GM18861 (cell line): Measurements from ENCODE around the gene BLMH.

Source experiments
- ATAC-seq: cut with Tn5 transposase; IDR thresholded peaks from one replicate; pipeline ENCODE4 v1.9.1; 2021; ENCODE audit not compliant: unreplicated experiment

Gene BLMH

DNA sequence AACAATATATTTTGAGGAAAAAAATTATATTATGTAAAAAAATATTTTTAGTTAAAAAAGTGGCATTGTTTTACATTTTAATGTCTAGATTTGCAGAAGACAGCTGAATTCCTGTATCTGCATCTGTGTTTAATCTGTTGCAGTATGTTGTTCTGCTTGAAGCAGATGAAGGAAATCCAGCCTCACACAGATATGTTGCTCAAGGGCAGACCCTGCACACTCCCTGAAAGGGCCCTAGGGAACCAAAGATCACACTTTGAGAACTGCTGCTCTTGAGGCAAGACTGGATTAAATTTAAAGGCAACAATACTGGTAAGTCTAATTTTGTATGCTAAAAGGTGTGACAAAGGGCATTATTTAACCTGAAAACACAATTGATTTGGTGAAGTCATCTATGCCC lies 39.8 kb downstream of the BLMH start:
- no peak for ATAC-seq

DNA sequence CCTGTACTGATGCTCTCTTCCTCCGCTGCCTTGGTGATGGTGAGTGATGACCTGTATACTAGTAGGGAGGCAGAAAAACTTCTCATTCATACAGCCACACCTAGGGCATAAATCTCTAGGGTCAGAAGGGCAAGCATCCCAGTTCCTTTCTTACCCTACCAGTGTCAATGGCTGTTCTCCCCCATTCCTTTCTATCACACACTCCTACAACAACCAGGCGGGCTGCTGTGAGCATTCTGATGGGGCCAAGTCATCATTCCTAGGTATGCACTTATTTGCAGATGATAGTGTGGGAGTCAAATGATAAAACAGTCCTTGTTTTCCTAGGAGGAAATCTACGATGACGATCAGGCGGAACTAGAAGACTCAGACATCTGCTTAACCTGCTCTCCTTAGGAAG lies 42.3 kb downstream of the BLMH start:
- ATAC-seq = no peak

- no peak for ATAC-seq
These were observed 43.0 kb downstream of the BLMH start for GRCh38 chr17:30248786-30249185.

DNA sequence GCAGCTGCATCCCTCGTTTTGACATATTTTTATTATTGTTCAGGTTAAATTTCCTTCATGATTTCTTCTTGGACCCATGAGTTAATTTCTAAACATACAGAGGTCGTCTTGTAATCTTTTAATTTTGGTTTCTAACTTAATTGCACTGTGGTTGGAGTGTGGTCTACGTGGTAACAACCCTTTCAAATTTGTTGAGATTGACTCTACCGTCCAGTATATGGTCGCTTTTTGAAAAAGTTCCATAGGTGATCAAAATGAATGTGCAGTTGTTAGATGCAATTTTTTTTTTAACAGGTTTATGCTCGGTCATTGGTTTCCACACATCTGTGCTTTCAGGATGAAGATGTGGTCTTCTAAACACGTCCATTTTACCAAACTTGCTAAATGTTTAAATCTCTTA lies 45.3 kb downstream of the BLMH start:
- ATAC-seq = no peak

- no peak for ATAC-seq
These were observed 46.8 kb downstream of the BLMH start for GRCh38 chr17:30244853-30245385.

DNA sequence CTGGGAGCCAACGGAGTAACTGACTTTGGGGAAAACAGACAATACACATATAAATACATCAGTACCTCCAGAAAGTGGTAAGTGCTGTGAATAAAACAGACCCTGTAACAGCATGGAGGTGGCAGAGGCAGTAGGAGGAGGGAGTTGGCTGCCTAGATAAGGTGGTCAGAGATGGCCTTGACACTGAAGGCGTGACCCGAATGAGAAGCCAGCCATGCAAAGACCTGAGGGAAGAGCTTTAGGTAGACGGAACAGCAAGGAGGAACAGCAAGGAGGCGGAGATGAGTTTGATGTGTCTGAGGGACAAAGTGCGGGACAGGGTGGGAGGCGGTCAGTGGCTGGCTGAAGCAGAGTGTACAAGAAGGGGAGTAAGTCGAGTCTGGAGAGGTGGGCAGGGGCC lies 48.2 kb downstream of the BLMH start:
- no peak for ATAC-seq

- ATAC-seq = no peak
These were observed 48.7 kb downstream of the BLMH start for GRCh38 chr17:30243002-30243401.

- no peak for ATAC-seq
These were observed 50.7 kb downstream of the BLMH start for GRCh38 chr17:30241051-30241450.

DNA sequence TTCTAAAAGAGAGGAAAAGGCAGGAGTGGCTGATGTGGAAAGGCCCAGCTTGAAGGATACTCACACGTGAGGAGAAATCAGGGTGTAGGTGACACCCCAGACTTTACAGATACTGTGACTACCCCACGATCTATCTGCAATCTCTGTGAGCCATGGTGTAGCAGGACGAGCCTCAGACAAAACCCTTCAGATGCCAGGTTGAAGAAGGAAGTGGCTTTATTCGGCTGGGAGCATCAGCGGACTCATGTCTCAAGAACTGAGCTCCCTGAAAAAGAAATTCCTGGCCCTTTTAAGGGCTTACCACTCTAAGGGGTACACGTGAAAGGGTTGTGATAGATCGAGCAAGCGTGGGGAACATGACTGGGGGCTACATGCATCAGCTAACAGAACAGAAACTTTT lies 51.6 kb downstream of the BLMH start:
- no peak for ATAC-seq

GRCh38 chr17:30239089-30239462 lies 52.7 kb downstream of the BLMH start:
- ATAC-seq = no peak

DNA sequence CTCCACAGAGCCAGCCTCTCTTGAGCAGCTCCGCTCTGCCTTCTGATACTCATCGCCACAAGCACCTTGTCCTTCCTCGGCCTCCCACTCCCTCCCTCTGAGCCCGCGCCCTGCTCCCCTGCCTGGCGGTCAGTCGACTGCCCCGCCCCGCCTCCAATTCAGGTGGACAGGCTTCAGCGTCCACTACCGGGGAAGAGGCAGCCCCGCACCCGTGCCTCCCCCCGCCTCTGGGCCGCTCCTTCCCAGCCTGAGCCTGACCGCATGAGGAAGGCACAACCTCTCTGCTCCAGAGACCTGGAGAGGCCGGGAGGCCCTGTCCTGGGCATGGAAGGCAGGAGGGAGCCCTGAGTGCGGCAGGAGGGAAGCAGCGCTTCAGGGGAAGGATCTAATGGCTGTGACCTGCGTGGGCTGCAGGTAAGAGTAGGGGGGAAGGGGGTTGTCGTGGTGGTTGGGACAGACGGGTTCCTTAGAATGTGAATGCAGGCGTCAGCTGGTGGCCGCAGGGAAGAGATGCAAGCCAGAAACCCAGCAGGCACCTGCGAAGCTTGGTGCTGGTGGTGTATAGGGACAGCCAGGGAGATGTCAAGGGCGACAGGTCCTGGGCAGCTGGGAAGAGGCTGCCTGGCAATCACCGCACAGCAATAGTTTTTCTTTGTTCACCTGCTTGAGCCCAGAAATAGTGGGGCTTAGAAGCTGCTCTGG lies 53.2 kb downstream of the BLMH start:
- no peak for ATAC-seq

GRCh38 chr17:30238003-30238344 lies 53.8 kb downstream of the BLMH start:
- no peak for ATAC-seq

DNA sequence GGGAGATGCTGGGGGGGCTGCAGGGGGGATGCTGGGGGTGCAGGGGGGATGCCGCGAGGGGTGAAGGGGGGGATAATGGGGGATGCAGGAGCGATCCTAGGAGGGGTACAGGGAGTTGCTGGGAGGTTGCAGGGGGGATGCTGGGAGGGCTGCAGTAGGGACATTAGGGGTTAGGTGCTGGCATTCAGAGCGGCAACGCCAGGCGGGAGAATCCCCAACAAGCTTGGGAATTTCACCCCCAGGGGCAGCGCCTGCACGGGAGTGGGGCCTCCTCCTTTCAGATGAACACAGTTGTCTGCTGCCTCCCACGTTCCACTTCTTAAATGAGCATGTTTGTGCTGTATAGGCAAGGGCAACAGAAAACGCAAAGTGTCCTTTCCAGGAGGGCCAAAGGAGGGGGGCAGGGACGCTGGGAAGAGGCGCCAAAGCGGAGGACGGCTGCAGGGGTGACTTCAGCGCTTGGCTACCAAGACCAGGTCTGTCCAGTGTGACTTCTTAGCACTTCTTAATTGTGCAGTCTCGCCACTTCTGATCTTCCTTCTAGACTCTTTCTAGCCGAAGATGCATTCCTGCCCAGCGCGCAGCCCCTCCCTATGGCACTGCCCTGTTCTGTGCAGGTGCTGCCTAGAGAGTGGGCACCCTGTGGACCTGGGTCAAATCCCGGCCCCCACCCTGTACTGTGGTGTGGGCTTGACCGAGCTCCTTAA lies 54.3 kb downstream of the BLMH start:
- no peak for ATAC-seq

- no peak for ATAC-seq
These were observed 55.0 kb downstream of the BLMH start for GRCh38 chr17:30236766-30237165.

DNA sequence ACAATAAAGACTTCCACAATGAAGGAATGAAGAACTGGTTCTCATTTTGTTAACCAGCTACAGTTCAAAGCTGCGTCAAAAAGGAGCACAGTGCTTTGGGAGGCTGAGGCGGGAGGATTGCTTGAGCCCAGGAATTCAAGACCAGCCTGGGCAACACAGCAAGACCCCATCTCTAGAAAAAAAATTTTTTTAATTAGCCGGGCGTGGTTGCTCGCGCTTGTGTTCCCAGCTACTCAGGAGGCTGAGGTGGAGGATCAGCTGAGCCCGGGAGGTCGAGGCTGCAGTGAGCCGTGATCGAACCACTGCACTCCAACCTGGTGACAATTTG lies 55.5 kb downstream of the BLMH start:
- ATAC-seq = no peak

DNA sequence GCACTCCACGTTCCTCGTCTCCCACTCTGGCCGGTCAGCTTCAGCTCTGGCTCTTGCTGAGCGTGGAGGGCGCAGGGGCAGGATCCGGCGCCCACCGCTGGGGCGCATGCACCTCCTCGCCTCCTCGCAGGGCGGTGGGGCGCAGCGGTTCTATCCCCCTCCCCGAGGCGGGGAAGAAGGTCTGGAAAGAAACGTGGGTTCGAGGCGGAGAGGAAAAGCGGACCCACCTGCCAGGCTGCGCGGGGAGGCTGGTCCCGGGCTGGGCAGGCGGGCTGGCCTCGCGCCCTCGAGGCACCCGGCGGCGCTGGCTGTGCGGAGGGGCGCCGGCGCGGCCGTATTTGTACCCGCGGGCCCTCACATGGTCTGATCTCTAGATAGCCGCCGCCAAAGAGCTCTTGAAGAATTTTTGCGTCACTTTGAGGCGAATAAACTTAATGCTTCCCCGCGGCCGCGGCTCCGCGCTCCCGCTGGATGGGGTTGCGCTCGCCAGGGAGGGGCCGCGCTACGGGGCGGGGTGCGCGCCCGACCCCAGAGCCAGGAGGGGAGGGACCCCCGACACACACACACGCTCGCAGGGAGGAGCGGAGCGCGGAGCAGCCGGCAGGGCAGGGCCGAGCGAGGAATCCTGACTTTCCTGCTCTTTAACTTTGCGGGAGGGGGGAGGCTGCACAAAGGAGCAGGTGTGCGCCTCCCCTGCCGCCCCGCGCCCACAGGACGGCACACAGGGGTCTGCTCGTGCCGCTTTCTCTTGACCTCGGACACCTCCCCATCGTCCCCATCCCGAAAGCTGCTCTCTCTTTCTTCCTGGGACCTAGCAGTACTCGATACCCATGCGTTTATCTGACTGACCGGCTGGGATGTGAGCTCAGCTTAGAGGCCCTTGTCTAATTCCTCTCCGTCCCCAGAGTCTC lies 56.1 kb downstream of the BLMH start, which contains the start of gene SLC6A4:
TSS of gene SLC6A4 (minus strand) at position 312 of the 911 bp plus-strand sequence. CDS start 13,739 bp downstream, outside the sequence.
- ATAC-seq = no peak

DNA sequence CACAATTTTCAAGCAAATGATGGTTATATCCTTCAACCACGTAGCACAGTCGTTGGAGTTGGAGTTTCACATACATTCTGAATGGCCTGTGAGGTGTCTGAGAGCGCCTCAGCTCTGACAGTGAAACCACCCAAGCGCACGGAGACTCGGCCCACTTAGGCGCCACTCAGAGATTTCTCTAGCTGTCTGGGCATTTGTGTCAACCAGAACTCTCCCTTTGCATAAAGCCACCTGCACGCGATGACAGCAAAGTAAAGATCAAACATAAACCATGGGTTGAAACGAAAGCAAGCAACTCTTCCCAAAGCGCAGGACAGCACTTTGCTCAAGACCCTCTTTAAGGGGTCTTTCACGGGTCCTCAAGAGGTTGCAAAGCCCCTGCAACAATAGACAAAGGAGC lies 56.8 kb downstream of the BLMH start:
- no peak for ATAC-seq

DNA sequence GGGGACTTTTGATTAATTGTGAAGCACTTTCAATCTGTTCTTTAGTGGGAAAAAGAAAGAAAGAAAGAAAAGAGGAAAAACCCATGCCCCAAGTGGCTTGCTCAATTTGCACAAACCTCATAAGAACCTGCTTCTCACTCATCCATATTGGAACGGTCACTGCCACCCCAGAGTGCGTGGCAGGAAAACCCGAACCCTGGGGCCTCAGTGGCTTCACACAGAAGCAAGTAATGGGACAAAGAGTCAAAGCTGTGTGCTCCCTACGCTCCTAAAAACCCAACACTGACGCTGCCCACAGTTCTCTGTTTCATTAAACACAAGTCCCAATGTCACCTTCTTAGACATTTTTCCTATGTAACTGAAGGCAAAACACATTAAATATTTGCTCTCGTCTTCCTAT lies 57.4 kb downstream of the BLMH start:
- ATAC-seq = no peak

- no peak for ATAC-seq
These were observed 58.8 kb downstream of the BLMH start for GRCh38 chr17:30232824-30233427.

DNA sequence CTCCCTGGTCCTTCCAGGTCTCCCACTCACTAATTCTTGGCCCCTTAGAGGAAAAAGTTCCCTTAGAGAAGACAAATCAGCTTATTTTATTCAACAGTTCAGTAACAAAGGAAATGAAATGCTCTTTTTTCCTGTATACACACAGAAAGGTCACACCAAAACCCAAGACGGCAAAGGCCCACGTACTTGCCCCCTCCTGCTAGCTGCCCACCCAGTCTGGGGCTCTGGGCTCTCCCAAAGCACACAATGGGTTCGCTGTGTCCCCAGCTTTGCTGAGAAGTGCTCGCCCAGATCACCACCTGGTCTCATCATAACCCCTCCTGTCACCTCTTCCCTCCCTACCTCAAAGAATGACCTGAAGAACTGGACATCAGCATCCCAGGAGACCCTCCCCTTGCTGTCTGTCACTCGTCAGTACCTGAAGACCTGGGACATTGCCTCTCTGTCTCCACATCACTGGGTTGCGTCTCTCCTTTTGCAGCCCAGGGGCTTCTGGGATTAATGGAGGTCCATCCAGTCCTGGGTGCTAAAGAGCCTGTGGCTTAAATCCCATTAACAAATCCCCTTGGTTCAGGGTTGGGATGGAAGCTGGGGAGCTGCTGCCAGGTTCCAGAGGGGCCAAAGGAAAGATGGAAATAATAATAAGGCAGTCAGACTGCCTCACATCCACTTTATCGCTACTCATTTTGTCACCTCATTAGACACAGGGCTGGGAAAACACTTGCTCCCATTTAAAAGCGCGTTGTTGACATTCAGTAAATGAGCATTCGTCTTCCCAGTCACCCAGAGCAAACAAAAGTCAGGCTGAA lies 59.5 kb downstream of the BLMH start:
- ATAC-seq = no peak
